Peyer's patch (tissue), 4 donors: ENCODE measurements around the gene TINAGL1.

ENCODE experiments used
- CTCF ChIP-seq, 6 experiments: fragments of 450-650 bp in 4 of 6; fragments of 200-600 bp in 2 of 6; sonication (generic) in 1 of 6; IDR thresholded peaks; one replicate each; pipeline ENCODE4 v1.5.1; 2017 to 2019; ENCODE audit warnings: antibody characterized with exemption in 6 of 6, mild to moderate bottlenecking in 3 of 6, moderate library complexity in 1 of 6
- POLR2A ChIP-seq, 2 donors: fragments of 450-650 bp; IDR thresholded peaks; one replicate each; pipeline ENCODE4 v1.5.1; 2017; ENCODE audit warnings: antibody characterized with exemption in 2 of 2, mild to moderate bottlenecking in 2 of 2, moderate library complexity in 2 of 2

GRCh38 chr1:31579374-31579773 lies 3.1 kb downstream of the TINAGL1 start:
- TF ChIP-seq POLR2A (IDR thresholded peaks at IDR 0.05), result no peak
- no peak for TF ChIP-seq CTCF (IDR thresholded peaks at IDR 0.05)
